ENCODE measurements around the gene ARAP2. TPM values are rescaled to one million over a fixed set of nuclear protein-coding genes. Genes with fewer than 3 reads are reported as not detected.

Gene ARAP2
- total and polyA plus RNA-seq, 7 experiments from 2014 or later: 10.4 to 78.5 (median 43.5) TPM

DNA sequence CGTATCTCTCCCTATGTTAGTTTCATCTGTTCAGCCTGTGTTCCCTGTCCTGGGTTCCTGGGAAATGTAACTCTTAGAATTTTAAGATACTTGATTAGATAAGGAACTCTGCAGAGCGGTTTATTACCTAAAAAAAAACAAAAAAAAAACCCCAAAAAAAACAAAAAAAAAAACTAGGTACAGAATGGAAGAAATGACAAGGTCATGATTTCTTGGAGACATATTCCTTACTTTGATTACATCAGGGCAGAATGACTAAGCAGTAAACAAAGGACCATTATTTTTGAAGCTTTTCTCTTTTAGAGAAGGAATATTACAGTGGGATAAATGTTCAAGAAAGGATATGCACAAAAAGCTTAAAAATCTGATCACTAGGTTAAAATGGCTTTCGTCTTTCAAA lies 171.8 kb downstream of the ARAP2 start:
- ChIA-PET POLR2A (no interaction called here), CTCF (no interaction called here)
- H3K36me3 ChIP-seq (ENCODE audit: control insufficient read depth in 2 of 3, insufficient read depth in 3 of 3, low read length in 3 of 3): peaks cover 0 to 35% (median 14%) of the 10 kb centered on the region in 3 experiments
- peaks cover 10 to 42% (median 26%) of the 10 kb centered on the region in 5 donors for H3K36me3 Mint-ChIP-seq
- H3K4me3 Mint-ChIP-seq: no peak overlapping the region
- no peak overlapping the region for H3K27ac ChIP-seq (ENCODE audit: low read depth, low read length)
- no peak overlapping the region for H3K27ac Mint-ChIP-seq
- no peaks in the 10 kb centered on the region for H3K27me3 ChIP-seq (ENCODE audit: control insufficient read depth in 2 of 2, insufficient read depth in 2 of 2, low read length in 2 of 2)
- H3K4me3 ChIP-seq (ENCODE audit: low read length): no peak overlapping the region
- DNase-seq: no peak
- intact Hi-C loops (cut with micrococcal nuclease): no loop called here
- H3K9me3 Mint-ChIP-seq: no peaks in the 10 kb centered on the region
- H3K4me1 ChIP-seq (ENCODE audit: control insufficient read depth in 2 of 2, insufficient read depth in 2 of 2, low read length in 2 of 2): no peaks in the 10 kb centered on the region
- H3K4me1 Mint-ChIP-seq: no peaks in the 10 kb centered on the region
- H3K27me3 Mint-ChIP-seq: no peaks in the 10 kb centered on the region
- no peak for ATAC-seq
- H3K9me3 ChIP-seq (ENCODE audit: control insufficient read depth in 2 of 3, low read length in 3 of 3): no peaks in the 10 kb centered on the region

DNA sequence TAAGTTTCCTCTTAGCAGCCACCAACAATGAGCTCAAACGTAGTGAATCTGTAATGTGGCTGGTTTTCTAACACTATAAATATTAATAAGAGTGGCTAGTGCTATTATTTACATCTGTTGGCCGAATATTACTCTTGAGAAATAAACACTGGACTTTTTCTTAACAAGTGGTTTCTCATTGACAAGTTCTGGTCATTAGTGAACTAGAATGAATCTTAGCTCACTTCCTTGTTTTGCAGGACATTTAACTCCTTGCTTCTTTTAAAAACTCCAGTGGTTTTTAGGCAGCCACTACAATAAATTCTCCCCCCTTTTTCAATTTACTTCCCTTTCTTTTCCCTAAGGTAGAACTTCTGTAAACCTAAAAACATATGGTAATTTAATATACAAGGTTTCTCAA lies 177.2 kb downstream of the ARAP2 start:
- Histone ChIP-seq H3K36me3 (ENCODE audit: control insufficient read depth in 2 of 3, insufficient read depth in 3 of 3, low read length in 3 of 3) (peaks cover 0 to 21% (median 14%) of the 10 kb centered on the region in 3 experiments), H3K4me1 (ENCODE audit: control insufficient read depth in 2 of 2, insufficient read depth in 2 of 2, low read length in 2 of 2) (no peaks in the 10 kb centered on the region), H3K27me3 (ENCODE audit: control insufficient read depth in 2 of 2, insufficient read depth in 2 of 2, low read length in 2 of 2) (no peaks in the 10 kb centered on the region), H3K9me3 (ENCODE audit: control insufficient read depth in 2 of 3, low read length in 3 of 3) (no peaks in the 10 kb centered on the region), H3K27ac (ENCODE audit: low read depth, low read length) (no peak overlapping the region), H3K4me3 (ENCODE audit: low read length) (no peak overlapping the region)
- no peak for ATAC-seq
- Mint-ChIP-seq H3K9me3 (peaks cover 0 to 5% (median 0%) of the 10 kb centered on the region in 11 donors), H3K36me3 (peaks cover 14 to 40% (median 35%) of the 10 kb centered on the region in 5 donors), H3K27me3 (no peaks in the 10 kb centered on the region), H3K4me1 (no peaks in the 10 kb centered on the region), H3K4me3 (no peak overlapping the region), H3K27ac (peak overlapping the region in 2 of 9 donors; percentile 18 to 40)
- ChIA-PET CTCF (no interaction called here), POLR2A (no interaction called here)
- no peak for DNase-seq
- intact Hi-C loops (cut with micrococcal nuclease): no loop called here

DNA sequence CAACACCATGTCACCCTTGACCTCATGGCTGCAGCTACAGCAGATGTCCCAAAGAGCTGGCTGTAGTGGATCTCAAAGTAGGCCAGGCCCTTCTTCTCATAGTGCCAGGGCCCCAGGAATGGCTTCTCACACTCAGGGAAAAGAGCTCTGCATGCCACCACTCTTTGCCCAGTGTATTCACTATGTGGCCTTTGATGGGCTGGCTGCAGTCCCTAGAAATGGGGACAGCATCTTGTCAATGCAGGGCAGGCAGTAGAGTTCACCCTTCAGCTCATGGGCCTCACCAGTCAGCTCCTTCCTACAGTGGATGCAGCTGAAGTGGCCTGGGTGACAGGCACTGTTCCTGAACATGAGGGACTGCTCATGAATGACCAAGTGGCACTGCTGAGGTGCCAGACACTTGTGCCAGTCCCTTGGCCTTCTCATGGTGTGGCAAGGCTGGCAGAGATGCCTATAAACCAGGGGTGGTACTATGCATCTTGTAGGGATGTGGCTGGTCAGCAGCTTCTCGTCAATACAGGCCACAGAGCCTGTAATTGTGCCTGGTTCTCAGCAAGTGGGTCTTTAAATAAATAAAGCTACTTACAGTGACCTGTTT lies 178.9 kb downstream of the ARAP2 start:
- H3K27ac ChIP-seq (ENCODE audit: low read depth, low read length): no peak overlapping the region

GRCh38 chr4:36064117-36064516 lies 180.2 kb downstream of the ARAP2 start:
- Histone ChIP-seq H3K4me1 (ENCODE audit: control insufficient read depth in 2 of 2, insufficient read depth in 2 of 2, low read length in 2 of 2) (no peaks in the 10 kb centered on the region), H3K9me3 (ENCODE audit: control insufficient read depth in 2 of 3, low read length in 3 of 3) (no peaks in the 10 kb centered on the region), H3K4me3 (ENCODE audit: low read length) (no peak overlapping the region), H3K36me3 (ENCODE audit: control insufficient read depth in 2 of 3, insufficient read depth in 3 of 3, low read length in 3 of 3) (peaks cover 0 to 8% (median 4%) of the 10 kb centered on the region in 3 experiments), H3K27me3 (ENCODE audit: control insufficient read depth in 2 of 2, insufficient read depth in 2 of 2, low read length in 2 of 2) (no peaks in the 10 kb centered on the region), H3K27ac (ENCODE audit: low read depth, low read length) (no peak overlapping the region)
- H3K9me3 Mint-ChIP-seq: peaks cover 0 to 16% (median 4%) of the 10 kb centered on the region in 11 donors
- H3K36me3 Mint-ChIP-seq: peaks cover 14 to 27% (median 26%) of the 10 kb centered on the region in 5 donors
- intact Hi-C loops (cut with micrococcal nuclease): no loop called here
- ATAC-seq: no peak
- H3K4me3 Mint-ChIP-seq: no peak overlapping the region
- ChIA-PET POLR2A (no interaction called here), CTCF (no interaction called here)
- H3K27me3 Mint-ChIP-seq: no peaks in the 10 kb centered on the region
- H3K27ac Mint-ChIP-seq: no peak overlapping the region
- no peak for DNase-seq
- no peaks in the 10 kb centered on the region for H3K4me1 Mint-ChIP-seq

More for the DNA sequence above, 178.9 kb downstream of the ARAP2 start:
- Histone ChIP-seq H3K36me3 (ENCODE audit: control insufficient read depth in 2 of 3, insufficient read depth in 3 of 3, low read length in 3 of 3) (peaks cover 0 to 18% (median 4%) of the 10 kb centered on the region in 3 experiments), H3K9me3 (ENCODE audit: control insufficient read depth in 2 of 3, low read length in 3 of 3) (no peaks in the 10 kb centered on the region), H3K4me3 (ENCODE audit: low read length) (no peak overlapping the region), H3K4me1 (ENCODE audit: control insufficient read depth in 2 of 2, insufficient read depth in 2 of 2, low read length in 2 of 2) (no peaks in the 10 kb centered on the region), H3K27me3 (ENCODE audit: control insufficient read depth in 2 of 2, insufficient read depth in 2 of 2, low read length in 2 of 2) (no peaks in the 10 kb centered on the region)
- no peak overlapping the region for H3K27ac Mint-ChIP-seq
- CTCF ChIA-PET: no interaction called here
- DNase-seq (no peak), ATAC-seq (no peak)
- H3K4me1 Mint-ChIP-seq: no peaks in the 10 kb centered on the region
- POLR2A ChIA-PET: no interaction called here
- no peak overlapping the region for H3K4me3 Mint-ChIP-seq
- peaks cover 0 to 16% (median 2%) of the 10 kb centered on the region in 11 donors for H3K9me3 Mint-ChIP-seq
- H3K27me3 Mint-ChIP-seq: no peaks in the 10 kb centered on the region
- intact Hi-C loops (cut with micrococcal nuclease): no loop called here
- peaks cover 18 to 36% (median 36%) of the 10 kb centered on the region in 5 donors for H3K36me3 Mint-ChIP-seq

DNA sequence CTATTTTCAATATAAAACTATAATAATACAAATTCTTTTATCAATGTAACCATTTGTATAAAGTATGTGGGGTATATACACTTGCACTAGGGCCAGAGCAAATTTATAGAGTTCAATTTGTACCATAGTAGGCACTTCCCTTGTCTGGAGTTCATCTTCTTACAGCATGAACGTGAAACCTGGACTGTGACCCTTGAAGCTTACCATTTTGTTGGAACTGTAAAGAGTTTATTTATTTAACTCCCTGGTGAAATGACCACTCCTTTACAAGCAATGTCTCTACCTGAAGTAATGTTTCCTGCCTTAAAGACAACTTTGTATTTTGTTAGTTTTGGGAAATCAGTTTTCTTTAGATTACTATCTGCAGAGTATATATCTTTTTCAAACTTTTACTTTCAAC lies 188.2 kb downstream of the ARAP2 start:
- Histone ChIP-seq H3K4me1 (ENCODE audit: control insufficient read depth in 2 of 2, insufficient read depth in 2 of 2, low read length in 2 of 2) (no peaks in the 10 kb centered on the region), H3K4me3 (ENCODE audit: low read length) (no peak overlapping the region), H3K9me3 (ENCODE audit: control insufficient read depth in 2 of 3, low read length in 3 of 3) (no peaks in the 10 kb centered on the region), H3K27ac (ENCODE audit: low read depth, low read length) (no peak overlapping the region), H3K27me3 (ENCODE audit: control insufficient read depth in 2 of 2, insufficient read depth in 2 of 2, low read length in 2 of 2) (no peaks in the 10 kb centered on the region), H3K36me3 (ENCODE audit: control insufficient read depth in 2 of 3, insufficient read depth in 3 of 3, low read length in 3 of 3) (no peaks in the 10 kb centered on the region)
- intact Hi-C loops (cut with micrococcal nuclease): no loop called here
- POLR2A ChIA-PET: no interaction called here
- H3K9me3 Mint-ChIP-seq: peaks cover 0 to 4% (median 0%) of the 10 kb centered on the region in 11 donors
- peaks cover 0 to 3% (median 0%) of the 10 kb centered on the region in 5 donors for H3K36me3 Mint-ChIP-seq
- CTCF ChIA-PET: no interaction called here
- H3K27ac Mint-ChIP-seq: no peak overlapping the region
- H3K4me1 Mint-ChIP-seq: no peaks in the 10 kb centered on the region
- DNase-seq (no peak), ATAC-seq (no peak)
- H3K4me3 Mint-ChIP-seq: no peak overlapping the region
- H3K27me3 Mint-ChIP-seq: no peaks in the 10 kb centered on the region

DNA sequence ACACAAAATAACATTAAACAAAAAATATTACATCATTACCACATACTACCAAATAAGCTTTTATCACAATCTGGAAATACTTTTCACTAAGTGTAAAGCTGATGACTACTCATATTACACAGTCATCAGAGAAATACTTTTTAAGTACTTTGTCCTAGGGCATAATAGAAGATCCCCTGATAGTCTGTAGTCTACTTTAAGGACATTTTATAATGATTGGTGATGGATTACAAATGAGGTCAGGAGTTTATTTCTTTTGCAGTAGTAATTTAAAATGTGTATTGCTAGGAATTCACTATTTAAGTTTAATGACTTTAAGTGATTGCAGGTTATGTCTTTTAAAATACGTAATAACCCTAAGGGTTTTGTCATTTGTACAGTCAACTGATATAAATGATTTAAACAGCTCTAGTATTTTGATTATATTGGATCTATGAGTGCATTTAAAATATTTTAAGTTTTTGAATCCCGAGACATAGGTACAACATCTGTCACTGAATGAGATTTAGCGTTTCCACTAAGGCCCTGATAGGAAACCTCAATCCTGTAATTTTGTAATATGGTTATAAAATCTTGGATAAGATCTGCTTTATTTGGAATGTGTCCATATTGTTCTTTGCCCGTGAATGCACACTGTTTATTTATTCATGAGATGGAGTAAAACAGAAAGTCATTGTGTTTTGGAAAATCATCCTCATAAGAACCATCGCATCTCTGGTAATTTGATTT lies 189.5 kb downstream of the ARAP2 start:
- Histone ChIP-seq H3K4me1 (ENCODE audit: control insufficient read depth in 2 of 2, insufficient read depth in 2 of 2, low read length in 2 of 2) (no peaks in the 10 kb centered on the region), H3K4me3 (ENCODE audit: low read length) (no peak overlapping the region), H3K9me3 (ENCODE audit: control insufficient read depth in 2 of 3, low read length in 3 of 3) (no peaks in the 10 kb centered on the region), H3K27ac (ENCODE audit: low read depth, low read length) (no peak overlapping the region), H3K36me3 (ENCODE audit: control insufficient read depth in 2 of 3, insufficient read depth in 3 of 3, low read length in 3 of 3) (no peaks in the 10 kb centered on the region), H3K27me3 (ENCODE audit: control insufficient read depth in 2 of 2, insufficient read depth in 2 of 2, low read length in 2 of 2) (no peaks in the 10 kb centered on the region)
- no peak overlapping the region for H3K4me3 Mint-ChIP-seq
- ChIA-PET CTCF (no interaction called here), POLR2A (no interaction called here)
- no peak overlapping the region for H3K27ac Mint-ChIP-seq
- intact Hi-C loops (cut with micrococcal nuclease): no loop called here
- DNase-seq (no peak), ATAC-seq (no peak)
- no peaks in the 10 kb centered on the region for H3K27me3 Mint-ChIP-seq
- H3K4me1 Mint-ChIP-seq: no peaks in the 10 kb centered on the region
- H3K9me3 Mint-ChIP-seq: peaks cover 0 to 4% (median 0%) of the 10 kb centered on the region in 11 donors
- H3K36me3 Mint-ChIP-seq: peaks cover 0 to 3% (median 0%) of the 10 kb centered on the region in 5 donors

- ChIA-PET POLR2A (no interaction called here), CTCF (no interaction called here)
- Mint-ChIP-seq H3K9me3 (peaks cover 0 to 2% (median 0%) of the 10 kb centered on the region in 11 donors), H3K4me3 (no peak overlapping the region), H3K36me3 (peaks cover 0 to 3% (median 0%) of the 10 kb centered on the region in 5 donors), H3K27me3 (no peaks in the 10 kb centered on the region), H3K27ac (no peak overlapping the region), H3K4me1 (no peaks in the 10 kb centered on the region)
- H3K27me3 ChIP-seq (ENCODE audit: control insufficient read depth in 2 of 2, insufficient read depth in 2 of 2, low read length in 2 of 2): no peaks in the 10 kb centered on the region
- H3K27ac ChIP-seq (ENCODE audit: low read depth, low read length): no peak overlapping the region
- intact Hi-C loops (cut with micrococcal nuclease): no loop called here
- H3K4me1 ChIP-seq (ENCODE audit: control insufficient read depth in 2 of 2, insufficient read depth in 2 of 2, low read length in 2 of 2): no peaks in the 10 kb centered on the region
- H3K9me3 ChIP-seq (ENCODE audit: control insufficient read depth in 2 of 3, low read length in 3 of 3): no peaks in the 10 kb centered on the region
- ATAC-seq: no peak
- DNase-seq: no peak
- no peak overlapping the region for H3K4me3 ChIP-seq (ENCODE audit: low read length)
- no peaks in the 10 kb centered on the region for H3K36me3 ChIP-seq (ENCODE audit: control insufficient read depth in 2 of 3, insufficient read depth in 3 of 3, low read length in 3 of 3)
These were observed 190.4 kb downstream of the ARAP2 start for GRCh38 chr4:36053930-36054329.
